HUES6 (cell line): ENCODE results near the gene NRP2.
A peak's percentile ranks its signal among the peaks of the same experiment; 100 is the strongest.

Experiments
- H3K27ac ChIP-seq: 2 replicates; pipeline ENCODE4 v1.7.0; 2013; ENCODE audit warnings: low read depth, mild to moderate bottlenecking, low read length, inconsistent platforms
- H3K27me3 ChIP-seq: 2 replicates; pipeline ENCODE4 v1.6.1; 2013; ENCODE audit warnings: low read length; ENCODE audit not compliant: control insufficient read depth, insufficient read depth
- H3K36me3 ChIP-seq: 2 replicates; pipeline ENCODE4 v1.6.1; 2013; ENCODE audit warnings: low read length; ENCODE audit not compliant: control insufficient read depth, insufficient read depth
- H3K4me1 ChIP-seq: 2 replicates; pipeline ENCODE4 v1.6.1; 2013; ENCODE audit warnings: low read length; ENCODE audit not compliant: control insufficient read depth, insufficient read depth
- H3K4me3 ChIP-seq: 2 replicates; pipeline ENCODE4 v1.5.1; 2013; ENCODE audit warnings: low read depth, low read length
- H3K9ac ChIP-seq: one replicate; pipeline ENCODE4 v1.6.1; 2013; ENCODE audit warnings: mild to moderate bottlenecking, low read length
- H3K9me3 ChIP-seq: 2 replicates; pipeline ENCODE4 v1.6.1; 2013; ENCODE audit warnings: low read depth, low read length; ENCODE audit not compliant: control insufficient read depth, insufficient read depth

NRP2 gene

GRCh38 chr2:205746420-205746785, 64.1 kb downstream of the NRP2 start:
- H3K36me3 ChIP-seq: peaks cover 69% of the 10 kb centered on the region
- no peaks in the 10 kb centered on the region for H3K9me3 ChIP-seq
- no peak overlapping the region for H3K4me3 ChIP-seq
- H3K27me3 ChIP-seq: no peaks in the 10 kb centered on the region
- peaks cover 27% of the 10 kb centered on the region for H3K4me1 ChIP-seq
- H3K27ac ChIP-seq: no peak overlapping the region
- no peak overlapping the region for H3K9ac ChIP-seq

GRCh38 chr2:205747829-205748386, 65.6 kb downstream of the NRP2 start:
- Histone ChIP-seq H3K4me1 (peaks cover 31% of the 10 kb centered on the region), H3K36me3 (peaks cover 67% of the 10 kb centered on the region), H3K4me3 (no peak overlapping the region), H3K9me3 (no peaks in the 10 kb centered on the region), H3K27ac (peak overlapping the region; percentile 46), H3K9ac (no peak overlapping the region), H3K27me3 (no peaks in the 10 kb centered on the region)

GRCh38 chr2:205748639-205749038, 66.3 kb downstream of the NRP2 start:
- peak overlapping the region; percentile 72 for H3K27ac ChIP-seq
- peaks cover 66% of the 10 kb centered on the region for H3K36me3 ChIP-seq
- no peaks in the 10 kb centered on the region for H3K27me3 ChIP-seq

GRCh38 chr2:205749078-205749477, 66.8 kb downstream of the NRP2 start:
- H3K4me3 ChIP-seq: no peak overlapping the region
- no peaks in the 10 kb centered on the region for H3K9me3 ChIP-seq
- peaks cover 65% of the 10 kb centered on the region for H3K36me3 ChIP-seq
- H3K27me3 ChIP-seq: no peaks in the 10 kb centered on the region
- peak overlapping the region; percentile 72 for H3K27ac ChIP-seq
- H3K4me1 ChIP-seq: peaks cover 31% of the 10 kb centered on the region
- H3K9ac ChIP-seq: peak overlapping the region; percentile 19

More at GRCh38 chr2:205748639-205749038, 66.3 kb downstream of the NRP2 start:
- Histone ChIP-seq H3K9me3 (no peaks in the 10 kb centered on the region), H3K9ac (peak overlapping the region; percentile 19), H3K4me1 (peaks cover 31% of the 10 kb centered on the region), H3K4me3 (no peak overlapping the region)

GRCh38 chr2:205750797-205751196, 68.5 kb downstream of the NRP2 start:
- Histone ChIP-seq H3K27ac (no peak overlapping the region), H3K4me1 (peaks cover 38% of the 10 kb centered on the region)

GRCh38 chr2:205751569-205752031, 69.3 kb downstream of the NRP2 start:
- Histone ChIP-seq H3K36me3 (peaks cover 52% of the 10 kb centered on the region; the same call in 1 of the 2 replicates), H3K27me3 (no peaks in the 10 kb centered on the region), H3K4me3 (no peak overlapping the region), H3K9ac (no peak overlapping the region), H3K4me1 (peaks cover 38% of the 10 kb centered on the region), H3K9me3 (no peaks in the 10 kb centered on the region), H3K27ac (no peak overlapping the region)

More at GRCh38 chr2:205750797-205751196, 68.5 kb downstream of the NRP2 start:
- peaks cover 57% of the 10 kb centered on the region for H3K36me3 ChIP-seq
- no peaks in the 10 kb centered on the region for H3K27me3 ChIP-seq
- no peak overlapping the region for H3K9ac ChIP-seq
- H3K4me3 ChIP-seq: no peak overlapping the region
- no peaks in the 10 kb centered on the region for H3K9me3 ChIP-seq

GRCh38 chr2:205752296-205752820, 70.1 kb downstream of the NRP2 start:
- Histone ChIP-seq H3K4me1 (peaks cover 42% of the 10 kb centered on the region), H3K27ac (no peak overlapping the region), H3K27me3 (no peaks in the 10 kb centered on the region), H3K4me3 (no peak overlapping the region), H3K36me3 (peaks cover 52% of the 10 kb centered on the region; the same call in 1 of the 2 replicates), H3K9me3 (no peaks in the 10 kb centered on the region), H3K9ac (no peak overlapping the region)

- no peak overlapping the region for H3K4me3 ChIP-seq
- no peaks in the 10 kb centered on the region for H3K27me3 ChIP-seq
- no peaks in the 10 kb centered on the region for H3K9me3 ChIP-seq
- H3K27ac ChIP-seq: no peak overlapping the region
- no peak overlapping the region for H3K9ac ChIP-seq
- peaks cover 39% of the 10 kb centered on the region for H3K4me1 ChIP-seq
- peaks cover 50% of the 10 kb centered on the region; the same call in 1 of the 2 replicates for H3K36me3 ChIP-seq
These were observed 70.6 kb downstream of the NRP2 start for GRCh38 chr2:205752924-205753323.

GRCh38 chr2:205754285-205754923, 72.1 kb downstream of the NRP2 start:
- Histone ChIP-seq H3K36me3 (peaks cover 47% of the 10 kb centered on the region), H3K4me3 (no peak overlapping the region), H3K9ac (no peak overlapping the region), H3K4me1 (peaks cover 28% of the 10 kb centered on the region), H3K27me3 (no peaks in the 10 kb centered on the region), H3K9me3 (no peaks in the 10 kb centered on the region), H3K27ac (no peak overlapping the region)

- Histone ChIP-seq H3K4me1 (peaks cover 26% of the 10 kb centered on the region; the same call in 1 of the 2 replicates), H3K4me3 (no peak overlapping the region), H3K9ac (no peak overlapping the region), H3K27me3 (no peaks in the 10 kb centered on the region), H3K27ac (no peak overlapping the region), H3K36me3 (peaks cover 46% of the 10 kb centered on the region), H3K9me3 (no peaks in the 10 kb centered on the region)
These were observed 72.6 kb downstream of the NRP2 start for GRCh38 chr2:205754924-205755321.

GRCh38 chr2:205755923-205756322, 73.6 kb downstream of the NRP2 start:
- Histone ChIP-seq H3K9me3 (no peaks in the 10 kb centered on the region), H3K27ac (no peak overlapping the region), H3K4me3 (no peak overlapping the region), H3K9ac (no peak overlapping the region), H3K27me3 (no peaks in the 10 kb centered on the region), H3K4me1 (peaks cover 26% of the 10 kb centered on the region; the same call in 1 of the 2 replicates), H3K36me3 (peaks cover 42% of the 10 kb centered on the region)
